GM23338 (cell line): ENCODE data around the gene KPNA6. TPM values are rescaled to one million over a fixed set of nuclear protein-coding genes. Genes with fewer than 3 reads are reported as not detected.

Experiments used
- ATAC-seq: fragments of 200-7000 bp; cut with Tn5 transposase; 3 replicates; pipeline ENCODE4 v1.9.1; 2020
- DNase-seq: peaks from one replicate; pipeline ENCODE4 v3.0.0-alpha.2; 2015; ENCODE audit warnings: low spot score
- H2AFZ ChIP-seq: fragments of 200-600 bp; sonication (generic); 2 replicates; pipeline ENCODE4 v1.8.0; 2016; ENCODE audit warnings: antibody characterized with exemption, mild to moderate bottlenecking, moderate library complexity
- H3F3A ChIP-seq: fragments of 200-600 bp; sonication (generic); replicated peaks from 2 replicates; pipeline ENCODE4 v1.8.0; 2017; ENCODE audit warnings: antibody characterized with exemption, mixed run types, low read depth
- H3K27ac ChIP-seq: fragments of 200-600 bp; sonication (generic); 2 replicates; pipeline ENCODE4 v1.6.1; 2016; ENCODE audit warnings: low read depth
- H3K27me3 ChIP-seq: fragments of 200-600 bp; sonication (generic); 2 replicates; pipeline ENCODE4 v1.8.0; 2016; ENCODE audit warnings: mild to moderate bottlenecking, mixed run types, moderate library complexity; ENCODE audit not compliant: insufficient read depth
- H3K36me3 ChIP-seq: fragments of 200-600 bp; sonication (generic); 2 replicates; pipeline ENCODE4 v1.8.0; 2016; ENCODE audit warnings: mild to moderate bottlenecking; ENCODE audit not compliant: insufficient read depth
- H3K4me1 ChIP-seq: fragments of 200-600 bp; sonication (generic); 2 replicates; pipeline ENCODE4 v1.8.0; 2016; ENCODE audit warnings: mild to moderate bottlenecking, moderate library complexity; ENCODE audit not compliant: insufficient read depth
- H3K4me2 ChIP-seq: fragments of 200-600 bp; sonication (generic); 2 replicates; pipeline ENCODE4 v1.7.1; 2017; ENCODE audit warnings: mixed run types
- H3K4me3 ChIP-seq: fragments of 200-600 bp; sonication (generic); 2 replicates; pipeline ENCODE4 v1.6.1; 2016; ENCODE audit warnings: mixed run types
- H3K79me2 ChIP-seq: fragments of 200-600 bp; sonication (generic); replicated peaks from 2 replicates; pipeline ENCODE4 v1.8.0; 2017; ENCODE audit warnings: mild to moderate bottlenecking; ENCODE audit not compliant: insufficient read depth
- H3K9me2 ChIP-seq: fragments of 200-600 bp; sonication (generic); 2 replicates; pipeline ENCODE4 v1.8.0; 2017; ENCODE audit not compliant: insufficient read depth
- H4K20me1 ChIP-seq: fragments of 200-600 bp; sonication (generic); replicated peaks from 2 replicates; pipeline ENCODE4 v1.8.0; 2017; ENCODE audit warnings: mild to moderate bottlenecking; ENCODE audit not compliant: insufficient read depth
- H3K27ac Mint-ChIP-seq: 2 replicates; pipeline ENCODE4 v1.8.0; 2020; ENCODE audit warnings: inconsistent platforms, mild to moderate bottlenecking, moderate library complexity, mixed read lengths
- H3K27me3 Mint-ChIP-seq: 3 replicates; pipeline ENCODE4 v1.8.0; 2022; ENCODE audit warnings: low read depth, mild to moderate bottlenecking, moderate library complexity, mixed read lengths, inconsistent platforms; ENCODE audit not compliant: insufficient read depth, poor library complexity
- H3K36me3 Mint-ChIP-seq: 3 replicates; pipeline ENCODE4 v1.8.0; 2021; ENCODE audit warnings: low read depth, mild to moderate bottlenecking, inconsistent platforms, moderate library complexity, mixed read lengths
- H3K4me1 Mint-ChIP-seq: 3 replicates; pipeline ENCODE4 v1.8.0; 2020; ENCODE audit warnings: mild to moderate bottlenecking, inconsistent platforms, mixed read lengths
- H3K4me3 Mint-ChIP-seq: 3 replicates; pipeline ENCODE4 v1.8.0; 2021; ENCODE audit warnings: moderate library complexity, mild to moderate bottlenecking, inconsistent platforms, mixed read lengths
- H3K9me3 Mint-ChIP-seq: 3 replicates; pipeline ENCODE4 v1.8.0; 2020; ENCODE audit warnings: moderate library complexity, mild to moderate bottlenecking, inconsistent platforms, mixed read lengths
- CREB1 ChIP-seq: fragments of 250-450 bp; sonication (Bioruptor Pico); IDR thresholded peaks from 2 replicates; pipeline ENCODE4 v1.5.0; 2020; ENCODE audit warnings: low read depth, mild to moderate bottlenecking, moderate library complexity
- CTCF ChIP-seq, 2 experiments: fragments of 200-600 bp in 1 of 2; sonication (generic) in 1 of 2; conservative IDR thresholded peaks; 2 replicates each; pipeline versions ENCODE4 v1.5.1 to v1.6.1; 2016 to 2017; ENCODE audit warnings: antibody characterized with exemption in 2 of 2, low read depth in 2 of 2, mild to moderate bottlenecking in 2 of 2, moderate library complexity in 1 of 2
- EZH2 ChIP-seq: fragments of 200-600 bp; sonication (generic); IDR thresholded peaks from one replicate; pipeline ENCODE4 v1.8.0; 2017; ENCODE audit warnings: antibody characterized with exemption, mild to moderate bottlenecking, low read depth; ENCODE audit not compliant: unreplicated experiment
- EZH2phosphoT487 ChIP-seq: fragments of 200-600 bp; sonication (generic); IDR thresholded peaks from one replicate; pipeline ENCODE4 v1.8.1; 2018; ENCODE audit warnings: antibody characterized with exemption; ENCODE audit not compliant: unreplicated experiment
- JUNB ChIP-seq: IDR thresholded peaks from one replicate; pipeline ENCODE4 v1.6.1; 2016; ENCODE audit warnings: antibody characterized with exemption; ENCODE audit not compliant: unreplicated experiment
- NANOG ChIP-seq: IDR thresholded peaks from 2 replicates; pipeline ENCODE4 v1.6.1; 2016; ENCODE audit warnings: antibody characterized with exemption, borderline replicate concordance
- POLR2AphosphoS5 ChIP-seq: IDR thresholded peaks from 2 replicates; pipeline ENCODE4 v1.6.1; 2016; ENCODE audit warnings: antibody characterized with exemption, low read depth
- REST ChIP-seq: IDR thresholded peaks from one replicate; pipeline ENCODE4 v1.6.1; 2018; ENCODE audit warnings: antibody characterized with exemption; ENCODE audit not compliant: unreplicated experiment
- STAT1 ChIP-seq: IDR thresholded peaks from one replicate; pipeline ENCODE4 v1.6.1; 2016; ENCODE audit warnings: antibody characterized with exemption; ENCODE audit not compliant: unreplicated experiment
- ZNF114 ChIP-seq: fragments of 250-450 bp; sonication (Bioruptor Pico); IDR thresholded peaks from 2 replicates; pipeline ENCODE4 v1.5.0; 2020; ENCODE audit warnings: mild to moderate bottlenecking, moderate library complexity
- ZNF331 ChIP-seq: fragments of 250-450 bp; sonication (Bioruptor Pico); IDR thresholded peaks from 2 replicates; pipeline ENCODE4 v1.5.0; 2020; ENCODE audit warnings: low read depth, mild to moderate bottlenecking, moderate library complexity
- ZNF462 ChIP-seq: fragments of 250-450 bp; sonication (Bioruptor Pico); IDR thresholded peaks from 2 replicates; pipeline ENCODE4 v1.5.0; 2020; ENCODE audit warnings: mild to moderate bottlenecking, moderate library complexity
- polyA plus RNA-seq: library from polyadenylated mRNA; unstranded; fragments of >200 nt; fragmentation: Nextera tagmentation; extraction: Ambion mirVana; gene quantifications from 2 replicates; pipeline ENCODE4 v1.2.1, GENCODE V29; 2016
- total RNA-seq: library from RNA; depleted of rRNA; stranded (reverse); fragments of >200 nt; shearing (Covaris generic); gene quantifications from 2 replicates; pipeline ENCODE4 v1.2.3, GENCODE V29; 2014
- TF ChIP-seq, protein P1 (sequence below): IDR thresholded peaks from 2 replicates; pipeline ENCODE4 v1.6.1; 2016; ENCODE audit warnings: antibody characterized with exemption

The KPNA6 gene
- total and polyA plus RNA-seq, 2 experiments from 2014 or later = 28.6 to 72.2 TPM

- TF ChIP-seq, protein P1, sequence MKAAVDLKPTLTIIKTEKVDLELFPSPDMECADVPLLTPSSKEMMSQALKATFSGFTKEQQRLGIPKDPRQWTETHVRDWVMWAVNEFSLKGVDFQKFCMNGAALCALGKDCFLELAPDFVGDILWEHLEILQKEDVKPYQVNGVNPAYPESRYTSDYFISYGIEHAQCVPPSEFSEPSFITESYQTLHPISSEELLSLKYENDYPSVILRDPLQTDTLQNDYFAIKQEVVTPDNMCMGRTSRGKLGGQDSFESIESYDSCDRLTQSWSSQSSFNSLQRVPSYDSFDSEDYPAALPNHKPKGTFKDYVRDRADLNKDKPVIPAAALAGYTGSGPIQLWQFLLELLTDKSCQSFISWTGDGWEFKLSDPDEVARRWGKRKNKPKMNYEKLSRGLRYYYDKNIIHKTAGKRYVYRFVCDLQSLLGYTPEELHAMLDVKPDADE = no peak
- no peak for TF ChIP-seq STAT1
Observed at GRCh38 chr1:32150847-32151246, 43.0 kb downstream of the KPNA6 start (continued).

DNA sequence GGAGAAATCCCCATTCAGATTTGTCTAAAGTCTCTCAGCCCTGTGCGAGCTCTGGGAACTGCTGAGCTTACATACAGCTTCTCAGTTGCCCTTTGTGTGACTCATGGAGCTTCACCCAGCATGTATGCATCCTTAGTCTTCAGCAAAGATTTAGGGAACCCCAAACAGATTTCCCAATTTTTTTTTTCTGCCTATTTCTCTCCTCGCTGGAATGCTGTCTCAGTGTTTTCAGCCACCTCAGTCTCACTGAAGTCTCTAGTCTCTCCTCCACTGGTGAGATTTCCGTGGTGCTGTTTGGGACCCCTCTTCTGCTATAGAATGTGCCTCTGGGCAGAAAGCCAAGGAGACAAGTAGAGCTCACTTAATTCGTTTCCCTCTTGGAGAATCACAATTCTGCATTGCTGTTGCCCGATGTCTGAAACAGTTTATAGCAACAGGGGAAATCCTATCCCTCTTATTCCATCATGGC, 43.5 kb downstream of the KPNA6 start:
- H3K27me3 ChIP-seq = no peaks in the 10 kb centered on the region
- H4K20me1 ChIP-seq = peaks cover 26% of the 10 kb centered on the region
- no peak for DNase-seq
- ATAC-seq = peak; percentile 43; the same call in 2 of the 3 replicates
- peak overlapping the region; percentile 63 for H3K27ac ChIP-seq
- H3K4me2 ChIP-seq = no peak overlapping the region
- peaks cover 4% of the 10 kb centered on the region; the same call in 2 of the 3 replicates for H3K4me1 Mint-ChIP-seq
- H3K27me3 Mint-ChIP-seq = peaks cover 5% of the 10 kb centered on the region
- peaks cover 76% of the 10 kb centered on the region for H3K79me2 ChIP-seq
- H3F3A ChIP-seq = peaks cover 4% of the 10 kb centered on the region; the same call in 1 of the 2 replicates
- H3K36me3 ChIP-seq = peaks cover 7% of the 10 kb centered on the region
- no peaks in the 10 kb centered on the region for H3K9me2 ChIP-seq
- no peaks in the 10 kb centered on the region; the same call in 1 of the 2 replicates for H3K4me1 ChIP-seq
- peaks cover 18% of the 10 kb centered on the region; the same call in 2 of the 3 replicates for H3K36me3 Mint-ChIP-seq
- H2AFZ ChIP-seq = no peak overlapping the region
- no peak overlapping the region for H3K4me3 Mint-ChIP-seq
- no peaks in the 10 kb centered on the region for H3K9me3 Mint-ChIP-seq
- H3K4me3 ChIP-seq = no peak overlapping the region
- H3K27ac Mint-ChIP-seq = no peak overlapping the region
- TF ChIP-seq REST (no peak), CTCF (conservative IDR thresholded peaks at IDR 0.05; ENCODE audit: low read depth in 2 of 2) (no peak), ZNF462 (no peak), POLR2AphosphoS5 (no peak), EZH2 (no peak), STAT1 (no peak), EZH2phosphoT487 (no peak), ZNF331 (no peak), NANOG (no peak), CREB1 (no peak), ZNF114 (no peak), JUNB (no peak)
